K562 (cell line): Measurements from ENCODE around the gene SEC14L1. TPM values are rescaled to one million over a fixed set of nuclear protein-coding genes. Genes with fewer than 3 reads are reported as not detected.

Source experiments
- CBFA2T3 ChIP-seq: fragments of 450-650 bp; IDR thresholded peaks from 2 replicates; pipeline ENCODE4 v1.6.1; 2017
- CCAR2 ChIP-seq: fragments of 200-400 bp; formaldehyde crosslinking; IDR thresholded peaks from 2 replicates; pipeline ENCODE4 v1.6.1; 2017; ENCODE audit warnings: mild to moderate bottlenecking, low read depth, low read length
- CHCHD3 ChIP-seq: fragments of 250-450 bp; sonication (Bioruptor Pico); IDR thresholded peaks from 2 replicates; pipeline ENCODE4 v2.1.2; 2022; ENCODE audit warnings: mild to moderate bottlenecking
- CHD7 ChIP-seq: fragments of 200-600 bp; sonication (generic); IDR thresholded peaks from one replicate; pipeline ENCODE4 v1.6.1; 2012; ENCODE audit warnings: mild to moderate bottlenecking, low read depth, low read length, inconsistent platforms
- ELF1 ChIP-seq: fragments of 200-800 bp; sonication (Bioruptor generic); IDR thresholded peaks from 2 replicates; pipeline ENCODE4 v1.6.1; 2016; ENCODE audit warnings: missing genetic modification characterization, missing compliant biosample characterization
- FOXK1 ChIP-seq: sonication (generic); formaldehyde crosslinking; IDR thresholded peaks from 2 replicates; pipeline ENCODE4 v1.8.0; 2022; ENCODE audit warnings: missing genetic modification reagents, mild to moderate bottlenecking, borderline replicate concordance
- GATA2 ChIP-seq: sonication (generic); formaldehyde crosslinking; IDR thresholded peaks from 2 replicates; pipeline ENCODE4 v1.4.0; 2020; ENCODE audit warnings: mild to moderate bottlenecking, missing genetic modification reagents
- NR2C1 ChIP-seq, 2 experiments: fragments of 450-650 bp; IDR thresholded peaks; 2 replicates each; pipeline ENCODE4 v1.6.1; 2017; ENCODE audit warnings: mild to moderate bottlenecking in 2 of 2, antibody characterized with exemption in 1 of 2, inconsistent platforms in 1 of 2, missing compliant biosample characterization in 1 of 2, missing genetic modification characterization in 1 of 2
- RAD51 ChIP-seq: fragments of 450-650 bp; IDR thresholded peaks from 2 replicates; pipeline ENCODE4 v1.7.1; 2016; ENCODE audit warnings: low read depth, mild to moderate bottlenecking, borderline replicate concordance
- RBM15 ChIP-seq: fragments of 200-400 bp; formaldehyde crosslinking; IDR thresholded peaks from 2 replicates; pipeline ENCODE4 v1.6.1; 2018; ENCODE audit warnings: mild to moderate bottlenecking, low read length, moderate library complexity; ENCODE audit not compliant: insufficient read depth
- TOE1 ChIP-seq, 2 experiments: fragments of 450-650 bp in 1 of 2; sonication (generic) in 1 of 2; formaldehyde crosslinking in 1 of 2; IDR thresholded peaks; 2 replicates each; pipeline versions ENCODE4 v1.7.1 to v1.8.0; 2016 to 2022; ENCODE audit warnings: borderline replicate concordance in 2 of 2, mild to moderate bottlenecking in 2 of 2, antibody characterized with exemption in 1 of 2, inconsistent platforms in 1 of 2, low read depth in 1 of 2, missing genetic modification reagents in 1 of 2, moderate library complexity in 1 of 2
- ZHX1 ChIP-seq: fragments of 150-350 bp; conservative IDR thresholded peaks from 2 replicates; pipeline ENCODE4 v1.6.1; 2014; ENCODE audit warnings: low read length
- ZNF586 ChIP-seq: fragments of 450-650 bp; formaldehyde crosslinking; conservative IDR thresholded peaks from 2 replicates; pipeline ENCODE4 v1.4.0; 2020; ENCODE audit warnings: mild to moderate bottlenecking, moderate library complexity
- polyA plus RNA-seq, 8 experiments: library from polyadenylated mRNA; depleted of rRNA in 4 of 8; stranded (reverse) in 5 of 8; unstranded in 3 of 8; fragments of >200 nt; fragmentation: Nextera tagmentation in 2 of 8; fragmentation: Illumina TruSeq in 1 of 8; extraction: Ambion mirVana in 2 of 8; extraction: Trizol in 1 of 8; gene quantifications; 2 replicates each; pipeline versions ENCODE4 v1.2.1 to v1.2.3, GENCODE V29; 2011 to 2014; ENCODE audit warnings: inconsistent platforms in 1 of 8, missing spikeins in 1 of 8
- total RNA-seq, 7 experiments: library from RNA; depleted of rRNA in 6 of 7; stranded (reverse); fragments of >200 nt in 6 of 7; fragmentation: Illumina TruSeq in 2 of 7; extraction: Trizol in 2 of 7; gene quantifications; 2 replicates each; pipeline versions ENCODE4 v1.2.1 to v1.2.3, GENCODE V29; 2011 to 2021; ENCODE audit warnings: low replicate concordance in 1 of 7

Gene SEC14L1
- total and polyA plus RNA-seq, 9 of the 15 experiments (the other 6 are each of a cell fraction or from before 2014, with no cell fraction given) = 3.1 to 39.7 (median 15.2) TPM

- TF ChIP-seq ZHX1 (no peak), CHD7 (no peak), RBM15 (no peak), FOXK1 (CRISPR knock-in tag) (no peak), CCAR2 (no peak), ZNF586 (CRISPR knock-in tag) (no peak), CBFA2T3 (peak; percentile 39; the same call in 1 of the 2 replicates), ELF1 (tag) (no peak), NR2C1 (IDR thresholded peaks at IDR 0.05) (peak; percentile 61; the same call in 1 of the 2 replicates), NR2C1 (tag; IDR thresholded peaks at IDR 0.05) (peak; percentile 74), GATA2 (CRISPR knock-in tag) (no peak), RAD51 (no peak), TOE1 (IDR thresholded peaks at IDR 0.05; ENCODE audit: borderline replicate concordance) (peak; percentile 50; the same call in 1 of the 2 replicates), TOE1 (CRISPR knock-in tag; IDR thresholded peaks at IDR 0.05; ENCODE audit: borderline replicate concordance, low read depth) (no peak), CHCHD3 (no peak)
Observed at GRCh38 chr17:77233635-77234334, 93.0 kb downstream of the SEC14L1 start (continued).
